ENCODE data around the gene ARHGAP15. TPM values are rescaled to one million over a fixed set of nuclear protein-coding genes. Genes with fewer than 3 reads are reported as not detected.

ARHGAP15 gene
- total RNA-seq, 1 donor from 2014 or later = 9.1 TPM

GRCh38 chr2:143440411-143441012 is 311.3 kb downstream of the ARHGAP15 start:
- TF ChIP-seq POLR2AphosphoS5 (IDR thresholded peaks at IDR 0.05; ENCODE audit: insufficient read depth in 1 of 2, low read depth in 1 of 2) = no peak
- no peak for TF ChIP-seq POLR2A (IDR thresholded peaks at IDR 0.05)
- TF ChIP-seq CTCF (IDR thresholded peaks at IDR 0.05) = no peak
- H3K27ac ChIP-seq = no peak overlapping the region
- no peaks in the 10 kb centered on the region for H3K9me3 ChIP-seq
- H3K36me3 ChIP-seq = no peaks in the 10 kb centered on the region
- no peak for DNase-seq (ENCODE audit: extremely low spot score in 2 of 2)
- intact Hi-C loops (cut with DNase I) = loop anchor here (5.0 kb wide), 1 partner anchor 1077 kb away; no protein-coding TSS in a partner anchor
- no peak overlapping the region for H3K4me3 ChIP-seq
- H3K4me1 ChIP-seq = no peaks in the 10 kb centered on the region
- no peaks in the 10 kb centered on the region for H3K27me3 ChIP-seq

- H3K27ac ChIP-seq = no peak overlapping the region
- H3K4me1 ChIP-seq = no peaks in the 10 kb centered on the region
- intact Hi-C loops (cut with DNase I) = loop anchor here (5.0 kb wide), 1 partner anchor 1075 kb away; no protein-coding TSS in a partner anchor
- no peaks in the 10 kb centered on the region for H3K36me3 ChIP-seq
- no peak for DNase-seq (ENCODE audit: extremely low spot score in 2 of 2)
- TF ChIP-seq CTCF (IDR thresholded peaks at IDR 0.05) (no peak), POLR2A (IDR thresholded peaks at IDR 0.05) (no peak), POLR2AphosphoS5 (IDR thresholded peaks at IDR 0.05; ENCODE audit: insufficient read depth in 1 of 2, low read depth in 1 of 2) (no peak)
- H3K4me3 ChIP-seq = no peak overlapping the region
- no peaks in the 10 kb centered on the region for H3K9me3 ChIP-seq
- H3K27me3 ChIP-seq = no peaks in the 10 kb centered on the region
These were observed 313.0 kb downstream of the ARHGAP15 start for GRCh38 chr2:143442193-143442592.

GRCh38 chr2:143451642-143452281 is 322.5 kb downstream of the ARHGAP15 start:
- TF ChIP-seq POLR2A (IDR thresholded peaks at IDR 0.05) = no peak
- TF ChIP-seq CTCF (IDR thresholded peaks at IDR 0.05) = no peak
- no peak for TF ChIP-seq POLR2AphosphoS5 (IDR thresholded peaks at IDR 0.05; ENCODE audit: insufficient read depth in 1 of 2, low read depth in 1 of 2)
- Histone ChIP-seq H3K27me3 (no peaks in the 10 kb centered on the region), H3K27ac (no peak overlapping the region), H3K36me3 (no peaks in the 10 kb centered on the region), H3K4me1 (no peaks in the 10 kb centered on the region), H3K9me3 (no peaks in the 10 kb centered on the region), H3K4me3 (no peak overlapping the region)
- intact Hi-C loops (cut with DNase I) = no loop called here
- DNase-seq (ENCODE audit: extremely low spot score in 2 of 2) = no peak

- no peaks in the 10 kb centered on the region for H3K4me1 ChIP-seq
- no peaks in the 10 kb centered on the region for H3K36me3 ChIP-seq
- no peaks in the 10 kb centered on the region for H3K27me3 ChIP-seq
- no peak overlapping the region for H3K4me3 ChIP-seq
- no peaks in the 10 kb centered on the region for H3K9me3 ChIP-seq
- H3K27ac ChIP-seq = no peak overlapping the region
- TF ChIP-seq CTCF (IDR thresholded peaks at IDR 0.05) (no peak), POLR2A (IDR thresholded peaks at IDR 0.05) (no peak), POLR2AphosphoS5 (IDR thresholded peaks at IDR 0.05; ENCODE audit: insufficient read depth in 1 of 2, low read depth in 1 of 2) (no peak)
- intact Hi-C loops (cut with DNase I) = no loop called here
- DNase-seq (ENCODE audit: extremely low spot score in 2 of 2) = no peak
These were observed 323.7 kb downstream of the ARHGAP15 start for GRCh38 chr2:143452817-143453451.

Measured in vagina (tissue), 2 donors.